GM21526 (cell line): ENCODE results near the gene SH3BGR.
"Not testable (repeated sequence)": the region's sequence is repeated elsewhere in the genome, so short reads cannot be mapped to it uniquely, and the experiment has no call there.

ENCODE experiments used
- ATAC-seq: cut with Tn5 transposase; IDR thresholded peaks from one replicate; pipeline ENCODE4 v1.9.1; 2021; ENCODE audit warnings: moderate library complexity; ENCODE audit not compliant: unreplicated experiment, low FRiP score

The SH3BGR gene

DNA sequence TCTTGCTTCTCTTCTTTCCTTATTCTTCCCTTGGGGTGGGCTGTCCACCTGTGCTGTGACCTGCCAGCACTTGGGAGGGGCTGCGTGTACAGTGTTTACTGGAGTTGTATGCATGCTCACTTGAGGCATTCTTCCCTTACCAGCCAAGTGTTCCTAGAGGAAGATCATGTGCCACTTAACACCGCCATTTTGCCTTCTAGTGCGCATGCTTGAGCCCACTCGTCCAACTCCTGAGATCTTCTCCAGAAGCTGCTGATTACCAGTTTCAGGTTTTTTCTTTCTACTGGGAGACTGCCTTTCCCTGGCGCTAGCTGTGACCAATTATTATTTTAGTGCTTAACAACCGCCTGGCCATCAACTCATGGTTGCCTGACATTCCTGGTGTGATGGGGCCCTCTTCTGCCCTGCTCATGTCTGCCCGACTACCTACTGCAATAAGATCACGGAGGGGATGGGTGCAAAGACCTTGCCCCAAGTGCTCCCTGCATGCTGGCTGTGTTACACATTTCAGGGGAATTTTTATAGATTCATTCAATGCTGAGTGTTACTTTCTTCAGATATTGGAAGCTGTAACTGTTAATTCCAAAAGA, 86.8 kb downstream of the SH3BGR start:
- ATAC-seq, result no peak

DNA sequence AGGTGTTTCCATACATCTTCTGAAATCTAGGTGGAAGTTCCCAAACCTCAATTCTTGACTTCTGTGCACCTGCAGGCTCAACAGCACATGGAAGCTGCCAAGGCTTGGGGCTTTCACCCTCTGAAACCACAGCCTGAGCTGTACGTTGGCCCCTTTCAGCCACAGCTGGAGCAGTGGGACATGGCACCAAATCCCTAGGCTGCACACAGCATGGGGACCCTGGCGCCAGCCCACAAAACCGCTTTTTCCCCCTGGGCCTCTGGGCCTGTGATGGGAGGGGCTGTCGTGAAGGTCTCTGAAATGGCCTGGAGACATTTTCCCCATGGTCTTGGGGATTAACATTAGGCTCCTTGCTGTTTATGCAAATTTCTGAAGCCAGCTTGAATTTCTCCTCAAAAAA, 88.6 kb downstream of the SH3BGR start:
- ATAC-seq, result not testable (repeated sequence)

DNA sequence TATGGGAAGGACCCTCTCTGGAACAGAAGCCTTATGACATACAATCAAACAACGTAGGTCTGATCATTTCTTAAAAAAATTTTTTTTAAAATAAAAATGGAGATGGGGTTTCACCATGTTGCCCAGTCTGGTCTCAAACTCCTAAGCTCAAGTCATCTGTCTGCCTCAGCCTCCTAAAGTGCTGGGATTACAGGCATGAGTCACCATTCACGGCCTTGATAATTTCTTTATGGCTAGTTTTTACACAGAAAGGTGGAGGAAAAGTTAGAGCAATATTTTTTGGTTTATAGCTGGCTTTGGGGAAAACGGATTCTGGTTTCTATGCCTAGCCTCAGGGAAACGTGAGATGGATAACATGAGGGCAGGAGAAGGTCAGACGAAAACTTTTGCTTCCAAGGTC, 91.0 kb downstream of the SH3BGR start:
- no peak for ATAC-seq

DNA sequence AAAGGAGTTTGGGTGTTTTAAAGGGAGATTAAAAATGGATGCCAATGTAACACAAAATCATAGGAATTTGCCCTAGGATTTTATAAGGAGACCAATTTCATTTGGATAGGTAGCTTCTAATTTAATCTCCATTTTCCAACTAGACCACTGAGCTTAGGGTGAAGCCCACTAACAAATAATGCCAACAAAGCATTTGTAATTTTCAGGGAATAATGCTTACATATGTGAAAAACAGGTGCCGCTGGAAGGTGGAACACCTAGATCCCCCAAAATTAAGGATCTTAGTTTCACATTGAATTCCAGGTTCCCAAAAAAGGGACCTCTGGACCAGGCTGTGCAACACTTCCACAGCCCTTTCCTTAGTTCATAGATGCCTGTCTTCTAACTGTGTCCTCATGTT, 94.8 kb downstream of the SH3BGR start:
- no peak for ATAC-seq

DNA sequence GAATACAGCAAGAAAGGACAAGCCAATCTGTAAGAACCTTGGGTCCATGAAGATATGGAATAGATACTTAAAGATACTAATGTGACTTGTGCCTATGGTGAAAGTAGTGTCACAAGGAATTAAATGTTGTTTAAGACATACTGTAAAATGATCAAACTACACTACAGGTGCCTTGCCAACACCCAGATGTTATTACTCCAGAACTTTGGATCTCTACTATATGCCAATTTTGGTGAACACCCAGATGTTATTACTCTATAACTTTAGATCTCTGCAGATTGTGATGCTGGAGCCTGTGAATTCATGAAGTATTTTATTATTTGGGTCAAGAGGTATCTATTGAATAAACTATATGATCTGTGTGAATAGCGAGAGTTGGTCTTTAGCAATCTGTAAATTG, 101.1 kb downstream of the SH3BGR start:
- ATAC-seq, result no peak

DNA sequence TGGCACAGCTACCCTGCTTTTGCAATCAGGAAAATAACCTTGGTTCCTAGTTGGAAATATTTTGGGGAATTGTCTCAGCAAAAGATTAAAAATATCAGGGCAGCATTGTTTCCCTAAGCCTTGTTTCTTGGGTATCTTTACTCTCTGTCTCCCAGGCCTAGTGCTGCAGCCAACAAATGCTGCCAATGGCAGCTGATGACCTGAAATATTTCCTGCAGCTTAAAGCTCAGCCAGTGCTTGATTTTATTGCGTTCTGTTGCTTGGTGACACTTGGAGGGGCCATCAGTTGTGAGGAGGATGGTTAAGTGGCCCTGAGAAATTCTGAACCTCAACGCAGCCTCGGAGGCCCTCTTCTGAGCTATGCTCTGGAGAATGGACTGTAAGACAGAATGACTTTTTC, 101.6 kb downstream of the SH3BGR start:
- no peak for ATAC-seq

DNA sequence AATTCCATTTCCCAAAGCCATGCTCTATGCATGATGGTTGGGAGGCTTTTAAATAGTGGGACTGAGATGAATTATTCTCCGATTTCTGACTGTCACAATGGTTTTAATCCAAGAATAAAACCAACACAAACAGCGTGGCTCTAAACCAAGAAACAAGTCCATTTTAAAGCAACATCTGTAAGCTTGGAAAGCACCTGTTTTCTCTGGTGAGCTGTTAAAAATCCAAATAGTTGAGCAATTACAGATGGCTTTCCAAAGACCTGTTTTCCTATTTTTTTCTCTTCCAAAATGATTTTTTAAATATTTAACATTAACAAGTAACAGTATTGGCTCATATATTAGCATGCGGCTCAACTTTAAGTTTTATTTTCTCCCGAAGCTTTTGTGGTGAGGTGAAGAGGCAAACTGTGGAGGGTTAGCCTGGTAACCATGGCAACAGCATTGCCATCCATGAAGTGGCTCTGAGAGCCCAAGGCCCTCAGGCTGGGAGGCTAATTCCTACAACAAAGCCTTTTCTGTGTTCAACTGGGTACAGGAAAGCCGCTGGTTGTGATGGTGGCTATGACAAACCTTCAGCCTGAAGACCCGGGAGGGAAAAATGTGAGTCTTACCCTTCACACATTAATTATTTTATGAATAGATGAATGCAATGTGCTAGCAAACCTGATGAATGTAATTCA, 104.3 kb downstream of the SH3BGR start:
- ATAC-seq, result no peak

DNA sequence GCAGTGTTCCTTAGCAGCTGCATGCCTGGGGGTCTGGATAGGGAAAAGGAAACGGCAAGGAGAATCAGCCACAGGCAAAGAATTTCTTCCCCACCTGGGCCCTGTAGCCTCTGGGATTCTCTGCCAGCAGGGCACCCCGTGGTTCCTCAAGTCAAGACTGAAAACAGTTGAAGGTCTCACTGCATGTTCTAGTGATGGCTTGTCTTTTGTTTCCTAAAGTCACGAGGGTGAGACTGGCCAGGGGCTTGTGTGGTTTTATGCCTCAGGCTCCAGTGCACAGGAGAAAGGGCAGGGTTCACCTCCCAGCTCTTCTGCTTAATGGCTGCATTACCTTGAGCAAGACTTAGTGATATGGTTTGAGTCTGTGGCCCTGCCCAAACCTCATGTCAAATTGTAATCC, 107.7 kb downstream of the SH3BGR start:
- no peak for ATAC-seq

DNA sequence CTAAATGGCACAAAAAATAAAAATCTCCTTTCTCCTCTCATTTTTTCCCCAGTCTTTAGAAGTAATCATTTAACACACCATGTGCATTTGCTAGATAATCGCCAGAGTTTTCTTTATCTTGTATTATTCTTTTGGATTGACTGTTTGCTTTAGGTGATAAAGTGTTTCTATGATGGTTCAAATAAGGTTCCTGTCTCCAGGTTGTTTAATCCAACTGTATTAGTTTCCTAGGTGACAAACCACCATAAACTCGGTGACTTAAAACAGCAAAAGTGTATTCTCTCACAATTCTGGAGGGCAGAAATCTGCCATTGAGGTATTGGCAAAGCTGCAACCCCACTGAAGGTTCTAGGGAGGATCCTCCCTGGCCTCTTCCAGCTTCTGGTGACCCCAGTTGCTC, 109.4 kb downstream of the SH3BGR start:
- ATAC-seq, result no peak

- no peak for ATAC-seq
Observed at GRCh38 chr21:39562791-39563770, 111.3 kb downstream of the SH3BGR start.

GRCh38 chr21:39564200-39564599, 112.4 kb downstream of the SH3BGR start:
- no peak for ATAC-seq
